NOMO-1 treated with DMSO at 0.1 percent for 48 hours (cell line): ENCODE measurements around the gene DVL3.

ENCODE experiments used
- DNase-seq: peaks from one replicate; lab custom pipeline; 2025; ENCODE audit not compliant: unreplicated experiment; lab: John Stamatoyannopoulos, UW

The DVL3 gene

DNA sequence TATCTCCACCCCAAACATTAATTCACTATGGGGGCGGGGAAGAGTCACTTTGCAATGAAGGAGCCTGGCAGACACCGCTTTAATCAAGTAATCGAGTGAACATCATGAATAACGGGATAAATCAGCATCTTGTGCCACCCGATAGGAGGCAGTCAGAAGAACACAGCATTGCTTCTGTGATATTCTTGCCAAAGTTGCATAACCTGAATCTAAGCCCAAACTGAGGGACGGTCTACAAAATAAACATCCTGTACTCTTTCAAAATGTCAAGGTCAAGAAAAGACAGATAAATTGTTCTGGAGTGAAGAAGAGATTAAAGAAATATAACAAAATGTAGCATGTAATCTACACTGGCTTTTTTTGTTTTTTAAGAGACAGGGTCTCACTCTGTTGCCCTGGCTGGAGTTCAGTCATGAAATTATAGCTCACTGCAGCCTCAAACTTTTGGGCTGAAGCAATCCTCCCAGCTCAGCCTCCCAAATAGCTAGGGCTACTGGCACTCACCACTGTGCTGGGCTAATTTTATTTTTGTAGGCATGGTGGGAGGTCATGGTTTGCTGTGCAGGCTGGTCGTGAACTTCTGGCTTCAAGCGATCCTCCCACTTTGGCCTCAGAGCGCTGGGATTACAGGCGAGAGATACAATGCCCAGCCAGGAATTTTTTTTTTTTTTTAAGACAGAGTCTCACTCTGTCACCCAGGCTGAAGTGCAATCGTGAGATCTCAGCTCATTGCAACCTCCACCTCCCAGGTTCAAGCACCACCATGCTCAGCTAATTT lies 54.2 kb downstream of the DVL3 start:
- no peak for DNase-seq

DNA sequence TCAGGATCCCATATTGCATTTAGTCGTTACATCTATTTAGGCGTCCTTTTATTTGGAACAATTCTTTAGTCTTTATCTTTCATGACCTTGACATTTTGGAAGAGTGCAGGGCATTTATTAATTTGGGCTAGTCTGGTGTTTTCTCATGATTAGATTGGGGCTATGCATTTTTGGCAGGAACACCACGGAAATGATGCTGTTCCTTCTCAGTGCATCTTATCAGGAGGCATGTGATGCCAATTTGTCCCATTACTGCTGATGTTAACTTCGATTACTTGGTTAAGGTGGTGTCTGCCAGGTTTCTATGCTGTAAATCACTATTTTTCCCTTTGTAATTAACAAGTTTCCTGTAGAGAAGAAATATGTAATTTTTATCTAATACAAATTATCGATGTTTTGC lies 56.1 kb downstream of the DVL3 start:
- no peak for DNase-seq

DNA sequence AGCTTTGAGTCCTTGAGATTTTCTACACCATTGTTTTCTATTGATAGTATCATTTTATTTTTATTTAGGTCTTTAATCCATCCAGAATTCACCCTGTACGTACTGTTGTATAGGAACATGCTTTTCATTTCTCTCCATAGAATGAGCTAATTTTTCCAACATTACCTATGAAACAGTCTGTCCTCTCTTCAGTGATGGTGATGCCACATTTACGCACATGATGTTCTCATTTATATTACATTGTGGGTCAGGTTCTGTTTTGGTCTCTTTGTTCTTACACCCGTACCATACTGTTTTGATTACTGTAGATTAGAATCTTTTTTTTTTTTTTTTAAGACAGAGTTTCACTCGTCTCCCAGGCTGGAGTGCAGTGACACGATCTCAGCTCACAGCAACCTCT lies 56.5 kb downstream of the DVL3 start:
- DNase-seq: no peak

DNA sequence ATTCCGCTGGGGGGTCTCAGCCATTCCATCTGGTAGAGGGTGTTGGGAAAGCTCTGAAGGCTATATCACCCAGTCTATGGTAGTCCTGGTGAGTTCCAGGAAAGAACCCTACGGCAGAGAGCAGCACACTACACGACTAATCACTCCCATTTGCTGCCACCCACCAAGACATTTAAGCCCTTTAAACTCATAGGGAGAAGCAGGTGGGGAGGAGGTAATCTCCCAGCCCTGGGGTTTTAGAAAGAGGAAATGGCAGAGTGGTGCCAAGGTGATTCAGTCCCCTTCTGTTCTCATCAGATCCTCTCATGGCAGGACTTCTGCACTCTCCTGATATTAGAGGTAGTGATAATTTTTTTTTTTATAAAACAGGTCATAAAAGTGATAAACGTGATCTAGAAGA lies 63.6 kb downstream of the DVL3 start:
- no peak for DNase-seq

DNA sequence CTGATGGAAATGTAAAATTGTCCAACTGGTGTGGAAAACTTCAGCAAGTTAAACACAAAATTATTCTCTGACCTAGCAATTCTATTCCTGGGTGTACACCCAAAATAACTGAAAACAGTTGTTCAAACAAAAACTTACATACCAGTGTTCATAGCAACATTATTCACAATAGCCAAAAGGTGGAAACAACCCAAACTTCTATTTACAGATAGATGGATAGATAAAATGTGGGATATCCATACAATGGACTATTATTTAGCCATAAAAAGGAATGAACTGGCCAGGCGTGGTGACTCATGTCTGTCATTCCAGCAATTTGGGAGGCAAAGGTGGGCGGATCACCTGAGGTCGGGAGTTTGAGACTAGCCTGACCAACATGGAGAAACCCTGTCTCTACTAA lies 67.3 kb downstream of the DVL3 start:
- DNase-seq: no peak
